HepG2 (cell line): ENCODE data around the gene SCYL1. TPM values are rescaled to one million over a fixed set of nuclear protein-coding genes. Genes with fewer than 3 reads are reported as not detected.

Experiments used
- DZIP1 ChIP-seq: sonication (generic); formaldehyde crosslinking; IDR thresholded peaks from 2 replicates; pipeline ENCODE4 v1.5.0; 2020; ENCODE audit warnings: mild to moderate bottlenecking, missing genetic modification reagents
- HBP1 ChIP-seq: IDR thresholded peaks from 2 replicates; pipeline ENCODE4 v1.6.1; 2016; ENCODE audit warnings: low read depth, control low read depth
- NONO ChIP-seq, 2 experiments: fragments of 450-650 bp in 1 of 2; sonication (generic) in 1 of 2; formaldehyde crosslinking in 1 of 2; IDR thresholded peaks in 1 of 2; conservative IDR thresholded peaks in 1 of 2; 2 replicates each; pipeline versions ENCODE4 v1.6.1 to v1.8.0; 2017 to 2022; ENCODE audit warnings: mild to moderate bottlenecking in 1 of 2, missing genetic modification reagents in 1 of 2, moderate library complexity in 1 of 2
- ZBTB37 ChIP-seq: sonication (generic); formaldehyde crosslinking; IDR thresholded peaks from 2 replicates; pipeline ENCODE4 v1.4.0; 2020; ENCODE audit warnings: mild to moderate bottlenecking, missing genetic modification reagents
- ZBTB38 ChIP-seq: sonication (generic); formaldehyde crosslinking; IDR thresholded peaks from 2 replicates; pipeline ENCODE4 v1.5.1; 2020; ENCODE audit warnings: mild to moderate bottlenecking, missing genetic modification reagents
- ZNF687 ChIP-seq: sonication (generic); formaldehyde crosslinking; IDR thresholded peaks from 2 replicates; pipeline ENCODE4 v1.5.1; 2020; ENCODE audit warnings: mild to moderate bottlenecking, missing genetic modification reagents, moderate library complexity
- ZNF768 ChIP-seq: sonication (generic); formaldehyde crosslinking; IDR thresholded peaks from 2 replicates; pipeline ENCODE4 v1.4.0; 2020; ENCODE audit warnings: missing genetic modification reagents
- polyA plus RNA-seq, 8 experiments: library from polyadenylated mRNA; depleted of rRNA in 3 of 8; stranded (reverse) in 7 of 8; unstranded in 1 of 8; fragments of >200 nt; fragmentation: Illumina TruSeq in 4 of 8; extraction: Trizol in 4 of 8; gene quantifications; 2 replicates each; pipeline versions ENCODE4 v1.2.1 to v1.2.3, GENCODE V29; 2011 to 2016; ENCODE audit warnings: low read depth in 4 of 8, missing spikeins in 1 of 8, mixed read lengths in 1 of 8; ENCODE audit not compliant: insufficient read depth in 1 of 8
- total RNA-seq, 5 experiments: library from RNA; depleted of rRNA; stranded (reverse); fragments of >200 nt; fragmentation: Illumina TruSeq; extraction: Trizol; gene quantifications; 2 replicates each; pipeline ENCODE4 v1.2.3, GENCODE V29; 2016; ENCODE audit warnings: low read depth in 1 of 5

SCYL1 gene
- total and polyA plus RNA-seq, 2 of the 13 experiments (the other 11 are each of a cell fraction or from before 2014, with no cell fraction given): 65.9 to 103 TPM

- TF ChIP-seq ZNF687 (CRISPR knock-in tag) (no peak; the same call in 1 of the 2 replicates), DZIP1 (CRISPR knock-in tag) (0 out of 2 replicates have a peak, but pooled peaks have one; percentile 40), ZNF768 (CRISPR knock-in tag) (no peak), HBP1 (CRISPR knock-in tag) (no peak), NONO (IDR thresholded peaks at IDR 0.05) (no peak), NONO (CRISPR knock-in tag; conservative IDR thresholded peaks at IDR 0.05) (no peak), ZBTB38 (CRISPR knock-in tag) (peak; percentile 6; the same call in 1 of the 2 replicates), ZBTB37 (no peak)
Measured at GRCh38 chr11:65552388-65552951, 27.6 kb downstream of the SCYL1 start (continued).
